SK-N-SH treated with all-trans-retinoic acid at 6 μM for 48 hours (cell line): Measurements from ENCODE around the gene TTC23.

ENCODE experiments used
- ATAC-seq: fragments of 200-7000 bp; cut with Tn5 transposase; 3 replicates; pipeline ENCODE4 v1.9.1; 2020; ENCODE audit warnings: mild to moderate bottlenecking, moderate library complexity
- ARNTL ChIP-seq: fragments of 450-650 bp; formaldehyde crosslinking; IDR thresholded peaks from 2 replicates; pipeline ENCODE4 v1.5.0; 2020; ENCODE audit warnings: low read depth, mild to moderate bottlenecking, moderate library complexity, borderline replicate concordance
- BACH2 ChIP-seq: fragments of 250-450 bp; sonication (Bioruptor Pico); IDR thresholded peaks from 2 replicates; pipeline ENCODE4 v1.9.0; 2021; ENCODE audit warnings: mild to moderate bottlenecking, borderline replicate concordance
- CREB5 ChIP-seq: fragments of 250-450 bp; sonication (Bioruptor Pico); IDR thresholded peaks from 2 replicates; pipeline ENCODE4 v1.5.1; 2020; ENCODE audit warnings: low read depth, mild to moderate bottlenecking, moderate library complexity
- CSDC2 ChIP-seq: fragments of 250-450 bp; sonication (Bioruptor Pico); IDR thresholded peaks from 2 replicates; pipeline ENCODE4 v1.5.0; 2020; ENCODE audit warnings: mild to moderate bottlenecking, moderate library complexity
- CSRNP3 ChIP-seq: fragments of 250-450 bp; sonication (Bioruptor Pico); IDR thresholded peaks from 2 replicates; pipeline ENCODE4 v1.5.1; 2021; ENCODE audit warnings: mild to moderate bottlenecking, moderate library complexity
- ESRRG ChIP-seq: fragments of 250-450 bp; sonication (Bioruptor Pico); IDR thresholded peaks from 2 replicates; pipeline ENCODE4 v1.6.1; 2021; ENCODE audit warnings: mild to moderate bottlenecking
- GLIS3 ChIP-seq: fragments of 250-450 bp; sonication (Bioruptor Pico); IDR thresholded peaks from 2 replicates; pipeline ENCODE4 v1.5.0; 2020; ENCODE audit warnings: mild to moderate bottlenecking, moderate library complexity
- ISL1 ChIP-seq: fragments of 250-450 bp; sonication (Bioruptor Pico); IDR thresholded peaks from 2 replicates; pipeline ENCODE4 v2.1.2; 2022; ENCODE audit warnings: mild to moderate bottlenecking, moderate library complexity
- OSR1 ChIP-seq: fragments of 250-450 bp; sonication (Bioruptor Pico); IDR thresholded peaks from 2 replicates; pipeline ENCODE4 v1.8.0; 2022; ENCODE audit warnings: moderate library complexity, mild to moderate bottlenecking, inconsistent platforms
- PATZ1 ChIP-seq: fragments of 250-450 bp; sonication (Bioruptor Pico); IDR thresholded peaks from 2 replicates; pipeline ENCODE4 v1.8.0; 2020; ENCODE audit warnings: mild to moderate bottlenecking, moderate library complexity, borderline replicate concordance
- POU6F1 ChIP-seq: fragments of 250-450 bp; sonication (Bioruptor Pico); IDR thresholded peaks from 2 replicates; pipeline ENCODE4 v1.8.0; 2021; ENCODE audit warnings: low read depth, mild to moderate bottlenecking, moderate library complexity, borderline replicate concordance
- PPARA ChIP-seq: fragments of 250-450 bp; sonication (Bioruptor Pico); IDR thresholded peaks from 2 replicates; pipeline ENCODE4 v1.5.0; 2020; ENCODE audit warnings: mild to moderate bottlenecking, borderline replicate concordance
- RARB ChIP-seq: fragments of 250-450 bp; sonication (Bioruptor Pico); IDR thresholded peaks from 2 replicates; pipeline ENCODE4 v1.8.0; 2021; ENCODE audit warnings: mild to moderate bottlenecking, moderate library complexity
- SNAI2 ChIP-seq: fragments of 250-450 bp; sonication (Bioruptor Pico); IDR thresholded peaks from 2 replicates; pipeline ENCODE4 v1.5.0; 2020; ENCODE audit warnings: mild to moderate bottlenecking, moderate library complexity
- TCF4 ChIP-seq: fragments of 250-450 bp; sonication (Bioruptor Pico); IDR thresholded peaks from 2 replicates; pipeline ENCODE4 v1.8.0; 2021; ENCODE audit warnings: mild to moderate bottlenecking, moderate library complexity, borderline replicate concordance
- TOX ChIP-seq: fragments of 250-450 bp; sonication (Bioruptor Pico); IDR thresholded peaks from 2 replicates; pipeline ENCODE4 v1.8.0; 2021; ENCODE audit warnings: mild to moderate bottlenecking, moderate library complexity, borderline replicate concordance
- TSHZ2 ChIP-seq: fragments of 250-450 bp; sonication (Bioruptor Pico); IDR thresholded peaks from 2 replicates; pipeline ENCODE4 v1.5.0; 2020; ENCODE audit warnings: mild to moderate bottlenecking, moderate library complexity
- ZC3H10 ChIP-seq: fragments of 250-450 bp; sonication (Bioruptor Pico); IDR thresholded peaks from 2 replicates; pipeline ENCODE4 v1.5.1; 2021; ENCODE audit warnings: mild to moderate bottlenecking, moderate library complexity
- ZFP3 ChIP-seq: fragments of 250-450 bp; sonication (Bioruptor Pico); IDR thresholded peaks from 2 replicates; pipeline ENCODE4 v1.5.0; 2020; ENCODE audit warnings: mild to moderate bottlenecking, moderate library complexity
- ZFP30 ChIP-seq: fragments of 450-650 bp; formaldehyde crosslinking; IDR thresholded peaks from 2 replicates; pipeline ENCODE4 v1.5.0; 2022; ENCODE audit warnings: mild to moderate bottlenecking, moderate library complexity
- ZNF565 ChIP-seq: fragments of 450-650 bp; formaldehyde crosslinking; conservative IDR thresholded peaks from 2 replicates; pipeline ENCODE4 v1.5.0; 2020; ENCODE audit warnings: low read depth, mild to moderate bottlenecking, moderate library complexity
- ZNF70 ChIP-seq: fragments of 450-650 bp; formaldehyde crosslinking; IDR thresholded peaks from 2 replicates; pipeline ENCODE4 v1.5.0; 2020; ENCODE audit warnings: mild to moderate bottlenecking, moderate library complexity
- ZNF8 ChIP-seq: fragments of 450-650 bp; formaldehyde crosslinking; IDR thresholded peaks from 2 replicates; pipeline ENCODE4 v1.5.0; 2020; ENCODE audit warnings: mild to moderate bottlenecking, moderate library complexity

TTC23 gene

GRCh38 chr15:99268431-99268830 is 19.1 kb upstream of the TTC23 start:
- no peak for TF ChIP-seq ZNF8
- TF ChIP-seq ARNTL (CRISPR knock-in tag): no peak
- TF ChIP-seq BACH2: no peak
- TF ChIP-seq CSDC2: no peak
- TF ChIP-seq OSR1 (CRISPR knock-in tag): no peak
- TF ChIP-seq GLIS3 (CRISPR knock-in tag): no peak
- no peak for TF ChIP-seq ZNF70 (CRISPR knock-in tag)
- TF ChIP-seq CSRNP3 (CRISPR knock-in tag): no peak
- no peak for TF ChIP-seq ESRRG (CRISPR knock-in tag)
- TF ChIP-seq CREB5: no peak
- TF ChIP-seq TCF4 (CRISPR knock-in tag): no peak
- no peak for TF ChIP-seq ZFP30
- no peak for TF ChIP-seq PATZ1 (CRISPR knock-in tag)
- no peak for TF ChIP-seq SNAI2 (CRISPR knock-in tag)
- TF ChIP-seq ZC3H10: no peak
- no peak for TF ChIP-seq PPARA (CRISPR knock-in tag)
- TF ChIP-seq POU6F1 (CRISPR knock-in tag): no peak
- TF ChIP-seq ISL1 (CRISPR knock-in tag): no peak
- no peak for TF ChIP-seq ZFP3 (CRISPR knock-in tag)
- no peak for ATAC-seq

- TF ChIP-seq CSRNP3 (CRISPR knock-in tag): no peak
- no peak for ATAC-seq
Measured at GRCh38 chr15:99267957-99268356, 18.6 kb upstream of the TTC23 start.

GRCh38 chr15:99265541-99266070 is 16.2 kb upstream of the TTC23 start:
- ATAC-seq: no peak

More at GRCh38 chr15:99265541-99266070, 16.2 kb upstream of the TTC23 start:
- TF ChIP-seq GLIS3 (CRISPR knock-in tag) (no peak), ZFP30 (no peak), ZNF8 (no peak), TOX (CRISPR knock-in tag) (no peak), ARNTL (CRISPR knock-in tag) (no peak), RARB (no peak), ZNF565 (CRISPR knock-in tag) (no peak), BACH2 (no peak), SNAI2 (CRISPR knock-in tag) (no peak), TSHZ2 (CRISPR knock-in tag) (no peak), ZC3H10 (no peak)
